Gastrocnemius medialis (tissue), 4 donors: ENCODE data around the gene HSPB7. TPM values are rescaled to one million over a fixed set of nuclear protein-coding genes. Genes with fewer than 3 reads are reported as not detected.

Source experiments
- ATAC-seq, 2 donors: fragments of 150-250 bp; one replicate each; pipeline ENCODE4 v1.9.1; 2016
- DNase-seq, 2 donors: peaks; one replicate each; pipeline ENCODE4 v3.0.0-alpha.2; 2019
- H3K27ac ChIP-seq, 4 donors: fragments of 200-600 bp; sonication (generic); 1 replicate in 1 of 4; 2 replicates in 3 of 4; pipeline ENCODE4 v1.5.1; 2016 to 2018; ENCODE audit warnings: mild to moderate bottlenecking in 2 of 4, moderate library complexity in 1 of 4
- H3K27me3 ChIP-seq, 3 donors: fragments of 200-600 bp; sonication (generic) in 2 of 3; 1 replicate in 1 of 3; 2 replicates in 2 of 3; pipeline versions ENCODE4 v1.5.1 to v1.6.0; 2016 to 2019; ENCODE audit warnings: mild to moderate bottlenecking in 1 of 3, moderate library complexity in 1 of 3
- H3K36me3 ChIP-seq, 2 donors: fragments of 200-600 bp; sonication (generic) in 1 of 2; one replicate each; pipeline ENCODE4 v1.5.1; 2017 to 2018
- H3K4me1 ChIP-seq, 2 donors: fragments of 200-600 bp; sonication (generic) in 1 of 2; one replicate each; pipeline ENCODE4 v1.5.1; 2016 to 2017; ENCODE audit warnings: mild to moderate bottlenecking in 2 of 2
- H3K4me3 ChIP-seq, 4 donors: fragments of 200-600 bp; sonication (generic) in 3 of 4; 1 replicate in 1 of 4; 2 replicates in 3 of 4; pipeline ENCODE4 v1.5.1; 2016 to 2019; ENCODE audit warnings: mild to moderate bottlenecking in 2 of 4
- H3K9me3 ChIP-seq, 3 donors: fragments of 200-600 bp; sonication (generic) in 2 of 3; 1 replicate in 1 of 3; 2 replicates in 2 of 3; pipeline ENCODE4 v1.5.1; 2016 to 2019
- POLR2A ChIP-seq, 2 donors: fragments of 450-650 bp; IDR thresholded peaks; one replicate each; pipeline ENCODE4 v1.6.1; 2017; ENCODE audit warnings: antibody characterized with exemption in 2 of 2, mild to moderate bottlenecking in 2 of 2, moderate library complexity in 2 of 2
- in situ Hi-C, 4 donors: fragments of 200-750 bp; cut with MboI; loops; one replicate each; pipeline versions ENCODE4 v1.15.0 to v1.8.0; 2017; ENCODE audit warnings: low sequenced_read_pairs in 4 of 4
- intact Hi-C: fragments of 100-400 bp; cut with DNase I; formaldehyde crosslinking; loops from one replicate; pipeline ENCODE4 v1.15.1; 2023; ENCODE audit warnings: low total_unique reads
- total RNA-seq, 4 donors: library from RNA; depleted of rRNA; stranded (reverse); fragments of >200 nt; gene quantifications; one replicate each; pipeline versions ENCODE4 v1.1.0 to v1.2.3, GENCODE V29; 2016
- TF ChIP-seq, protein P1 (sequence below), 5 experiments: fragments of 450-650 bp in 3 of 5; fragments of 200-600 bp in 2 of 5; sonication (generic) in 2 of 5; IDR thresholded peaks in 4 of 5; conservative IDR thresholded peaks in 1 of 5; 1 replicate in 4 of 5; 2 replicates in 1 of 5; pipeline ENCODE4 v1.5.1; 2016 to 2019; ENCODE audit warnings: antibody characterized with exemption in 5 of 5, mild to moderate bottlenecking in 3 of 5, moderate library complexity in 3 of 5

Gene HSPB7
- total RNA-seq, 4 donors from 2014 or later = 355 to 1,466 (median 716) TPM

DNA sequence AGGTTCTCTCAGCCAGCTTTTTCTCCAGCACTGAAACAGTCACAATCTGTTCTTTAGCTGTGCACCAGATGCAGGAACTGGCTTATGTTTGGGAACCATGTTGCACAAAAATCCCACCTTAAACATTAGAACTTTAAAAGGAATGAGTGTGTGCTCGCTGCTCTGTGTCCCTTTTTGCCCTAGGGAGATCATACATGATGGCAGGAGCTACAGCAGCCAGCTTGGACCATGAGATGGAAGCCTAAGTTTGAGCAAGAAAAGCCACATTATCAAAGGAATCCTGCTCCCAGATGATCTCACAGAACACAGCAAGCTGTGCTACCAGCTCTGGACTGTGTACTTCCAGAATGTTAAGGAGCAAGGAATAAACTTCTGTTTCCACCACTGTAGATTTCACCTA is 45.4 kb downstream of the HSPB7 start:
- no peak overlapping the region for H3K4me3 ChIP-seq
- H3K4me1 ChIP-seq = peaks cover 8 to 17% of the 10 kb centered on the region in 2 donors
- H3K27me3 ChIP-seq = no peaks in the 10 kb centered on the region
- in situ Hi-C loops = loop anchor here in 1 of 4 donors (25.0 kb wide), 1 partner anchor 160 kb away; the partner anchor contains the start of gene UQCRHL
- TF ChIP-seq POLR2A (IDR thresholded peaks at IDR 0.05) = no peak
- TF ChIP-seq, protein P1, sequence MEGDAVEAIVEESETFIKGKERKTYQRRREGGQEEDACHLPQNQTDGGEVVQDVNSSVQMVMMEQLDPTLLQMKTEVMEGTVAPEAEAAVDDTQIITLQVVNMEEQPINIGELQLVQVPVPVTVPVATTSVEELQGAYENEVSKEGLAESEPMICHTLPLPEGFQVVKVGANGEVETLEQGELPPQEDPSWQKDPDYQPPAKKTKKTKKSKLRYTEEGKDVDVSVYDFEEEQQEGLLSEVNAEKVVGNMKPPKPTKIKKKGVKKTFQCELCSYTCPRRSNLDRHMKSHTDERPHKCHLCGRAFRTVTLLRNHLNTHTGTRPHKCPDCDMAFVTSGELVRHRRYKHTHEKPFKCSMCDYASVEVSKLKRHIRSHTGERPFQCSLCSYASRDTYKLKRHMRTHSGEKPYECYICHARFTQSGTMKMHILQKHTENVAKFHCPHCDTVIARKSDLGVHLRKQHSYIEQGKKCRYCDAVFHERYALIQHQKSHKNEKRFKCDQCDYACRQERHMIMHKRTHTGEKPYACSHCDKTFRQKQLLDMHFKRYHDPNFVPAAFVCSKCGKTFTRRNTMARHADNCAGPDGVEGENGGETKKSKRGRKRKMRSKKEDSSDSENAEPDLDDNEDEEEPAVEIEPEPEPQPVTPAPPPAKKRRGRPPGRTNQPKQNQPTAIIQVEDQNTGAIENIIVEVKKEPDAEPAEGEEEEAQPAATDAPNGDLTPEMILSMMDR (IDR thresholded peaks at IDR 0.05 in 4 of 5, conservative IDR thresholded peaks at IDR 0.05 in 1 of 5) = no peak
- H3K27ac ChIP-seq = no peak overlapping the region
- peaks cover 0 to 18% of the 10 kb centered on the region in 2 donors for H3K36me3 ChIP-seq
- DNase-seq = no peak
- H3K9me3 ChIP-seq = no peaks in the 10 kb centered on the region
- no peak for ATAC-seq
- intact Hi-C loops = no loop called here

DNA sequence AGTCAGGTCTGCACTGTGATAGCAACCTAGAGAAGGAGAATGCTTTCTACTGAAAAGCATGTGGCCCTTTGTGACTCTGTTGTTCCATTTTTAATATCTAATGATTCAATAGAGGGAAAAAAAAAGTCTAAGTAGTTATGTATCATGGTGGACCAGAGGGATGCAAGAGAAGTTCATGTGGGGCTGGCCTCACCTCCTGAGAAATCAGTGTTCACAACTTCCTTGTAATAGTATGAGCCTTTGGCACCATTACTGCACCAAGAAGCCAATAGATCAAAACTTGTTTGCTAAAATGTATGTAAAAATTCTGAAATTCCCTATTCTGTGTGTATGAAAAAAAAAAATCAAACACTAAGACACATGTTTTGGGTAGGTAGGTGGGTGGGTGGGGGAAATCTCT is 46.9 kb downstream of the HSPB7 start:
- H3K36me3 ChIP-seq = peaks cover 0 to 18% of the 10 kb centered on the region in 2 donors
- ATAC-seq = no peak
- intact Hi-C loops (no loop called here), in situ Hi-C loops (loop anchor here in 1 of 4 donors (25.0 kb wide), 1 partner anchor 159 kb away; the partner anchor contains the start of gene UQCRHL)
- no peak overlapping the region for H3K4me3 ChIP-seq
- H3K9me3 ChIP-seq = no peaks in the 10 kb centered on the region
- peaks cover 8 to 23% of the 10 kb centered on the region in 2 donors for H3K4me1 ChIP-seq
- no peak overlapping the region for H3K27ac ChIP-seq
- no peak for TF ChIP-seq POLR2A (IDR thresholded peaks at IDR 0.05)
- TF ChIP-seq, protein P1 (IDR thresholded peaks at IDR 0.05 in 4 of 5, conservative IDR thresholded peaks at IDR 0.05 in 1 of 5) = no peak
- no peak for DNase-seq
- no peaks in the 10 kb centered on the region for H3K27me3 ChIP-seq

DNA sequence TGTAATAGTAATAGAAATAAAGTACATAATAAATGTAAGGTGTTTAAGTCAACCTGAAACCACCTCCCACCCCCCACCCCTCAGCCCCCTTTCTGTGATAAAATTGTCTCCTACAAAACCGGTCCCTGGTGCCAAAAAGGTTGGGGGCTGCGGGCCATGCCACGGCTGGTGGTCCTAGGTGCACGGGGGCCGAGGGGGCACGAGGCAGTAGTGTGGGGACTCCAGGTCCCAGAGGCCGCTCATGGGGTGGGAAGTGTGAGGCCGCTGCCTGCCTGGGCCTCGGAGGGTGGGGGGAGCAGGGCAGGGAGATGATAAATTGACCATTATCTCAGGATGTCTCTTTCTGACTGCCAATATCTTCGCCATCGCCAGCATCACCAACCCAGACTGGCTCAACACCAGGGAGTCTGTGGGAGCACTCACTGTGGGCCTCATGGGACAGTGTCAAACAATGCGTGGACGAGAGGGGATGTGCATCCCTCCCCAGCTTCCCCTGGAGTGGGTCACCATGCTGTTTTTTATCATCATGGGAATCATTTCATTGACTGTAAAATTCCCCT is 48.4 kb downstream of the HSPB7 start:
- no peak for ATAC-seq
- no peak for TF ChIP-seq POLR2A (IDR thresholded peaks at IDR 0.05)
- TF ChIP-seq, protein P1 (IDR thresholded peaks at IDR 0.05 in 4 of 5, conservative IDR thresholded peaks at IDR 0.05 in 1 of 5) = no peak
- in situ Hi-C loops (loop anchor here in 1 of 4 donors (25.0 kb wide), 1 partner anchor 157 kb away; the partner anchor contains the start of gene UQCRHL), intact Hi-C loops (no loop called here)
- no peaks in the 10 kb centered on the region for H3K9me3 ChIP-seq
- H3K4me3 ChIP-seq = no peak overlapping the region
- DNase-seq = no peak
- H3K27me3 ChIP-seq = no peaks in the 10 kb centered on the region
- peaks cover 0 to 18% of the 10 kb centered on the region in 2 donors for H3K36me3 ChIP-seq
- H3K27ac ChIP-seq = no peak overlapping the region
- peaks cover 10 to 20% of the 10 kb centered on the region in 2 donors for H3K4me1 ChIP-seq

DNA sequence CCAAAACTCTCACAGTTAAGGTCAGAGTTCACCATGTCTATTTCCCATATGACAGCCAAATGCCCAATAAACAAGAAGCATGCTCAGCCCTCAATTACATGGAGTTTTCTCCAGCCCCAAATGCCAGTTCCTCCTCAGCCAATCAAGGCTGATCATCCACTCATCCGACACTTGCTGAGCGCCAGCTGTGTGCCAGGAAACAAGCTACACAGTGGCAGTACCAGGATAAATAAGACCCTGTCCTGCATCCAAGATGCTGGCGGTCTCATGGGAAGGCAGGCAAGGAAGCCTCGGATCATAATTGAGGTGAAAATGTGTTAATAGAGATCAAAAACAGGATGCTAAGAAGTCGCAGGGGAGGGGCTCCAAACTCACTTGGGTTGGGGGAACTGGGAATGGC is 49.7 kb downstream of the HSPB7 start:
- Histone ChIP-seq H3K4me1 (peaks cover 18% of the 10 kb centered on the region in 2 donors), H3K36me3 (peaks cover 0 to 17% of the 10 kb centered on the region in 2 donors)
- in situ Hi-C loops = loop anchor here in 1 of 4 donors (25.0 kb wide), 1 partner anchor 156 kb away; the partner anchor contains the start of gene UQCRHL

More for the DNA sequence above, 49.7 kb downstream of the HSPB7 start:
- no peaks in the 10 kb centered on the region for H3K27me3 ChIP-seq
- TF ChIP-seq POLR2A (IDR thresholded peaks at IDR 0.05) = no peak
- TF ChIP-seq, protein P1 (IDR thresholded peaks at IDR 0.05 in 4 of 5, conservative IDR thresholded peaks at IDR 0.05 in 1 of 5) = no peak
- no peaks in the 10 kb centered on the region for H3K9me3 ChIP-seq
- intact Hi-C loops = no loop called here
- ATAC-seq (no peak), DNase-seq (no peak)
- no peak overlapping the region for H3K4me3 ChIP-seq
- no peak overlapping the region for H3K27ac ChIP-seq
